Stimulated activated CD8-positive, alpha-beta memory T cell treated with anti-CD3 and anti-CD28 coated beads, Interleukin-7, amount 100 ng/mL, for 1 hour (primary cell): ENCODE data around the gene CCDC40.

ENCODE experiments used
- DNase-seq, 2 donors: peaks; one replicate each; pipeline ENCODE4 v3.0.0-alpha.2; 2020; ENCODE audit warnings: low read depth in 2 of 2

Gene CCDC40

GRCh38 chr17:80114758-80115157 lies 78.3 kb downstream of the CCDC40 start:
- no peak for DNase-seq

- DNase-seq, result no peak
These were observed 78.7 kb downstream of the CCDC40 start for GRCh38 chr17:80115159-80115558.

GRCh38 chr17:80116276-80116920 lies 80.0 kb downstream of the CCDC40 start:
- DNase-seq, result no peak

- no peak for DNase-seq
These were observed 80.5 kb downstream of the CCDC40 start for GRCh38 chr17:80116921-80117380.

- no peak for DNase-seq
These were observed 81.3 kb downstream of the CCDC40 start for GRCh38 chr17:80117491-80118401.

- no peak for DNase-seq
These were observed 82.3 kb downstream of the CCDC40 start for GRCh38 chr17:80118601-80119270.

GRCh38 chr17:80119271-80119791 lies 82.9 kb downstream of the CCDC40 start:
- DNase-seq, result no peak

- no peak for DNase-seq
These were observed 83.4 kb downstream of the CCDC40 start for GRCh38 chr17:80119839-80120238.

GRCh38 chr17:80122026-80122575 lies 85.7 kb downstream of the CCDC40 start:
- no peak for DNase-seq

GRCh38 chr17:80122926-80123505 lies 86.6 kb downstream of the CCDC40 start:
- DNase-seq, result no peak

GRCh38 chr17:80123791-80124190 lies 87.3 kb downstream of the CCDC40 start:
- no peak for DNase-seq

GRCh38 chr17:80124351-80124981 lies 88.0 kb downstream of the CCDC40 start:
- DNase-seq, result no peak

GRCh38 chr17:80125656-80126448 lies 89.4 kb downstream of the CCDC40 start:
- DNase-seq, result no peak

GRCh38 chr17:80126449-80126715 lies 89.9 kb downstream of the CCDC40 start:
- no peak for DNase-seq

GRCh38 chr17:80129006-80129565 lies 92.6 kb downstream of the CCDC40 start:
- DNase-seq, result no peak

GRCh38 chr17:80130992-80131391 lies 94.5 kb downstream of the CCDC40 start:
- DNase-seq, result no peak

- no peak for DNase-seq
These were observed 96.6 kb downstream of the CCDC40 start for GRCh38 chr17:80132906-80133625.

GRCh38 chr17:80133626-80133970 lies 97.2 kb downstream of the CCDC40 start:
- no peak for DNase-seq

GRCh38 chr17:80137131-80137530 lies 100.7 kb downstream of the CCDC40 start:
- DNase-seq, result no peak
